Gastrocnemius medialis (tissue), 4 donors: Measurements from ENCODE around the gene CARM1.

Experiments
- POLR2A ChIP-seq, 2 donors: fragments of 450-650 bp; IDR thresholded peaks; one replicate each; pipeline ENCODE4 v1.6.1; 2017; ENCODE audit warnings: antibody characterized with exemption in 2 of 2, mild to moderate bottlenecking in 2 of 2, moderate library complexity in 2 of 2
- TF ChIP-seq, protein P1 (sequence below), 5 experiments: fragments of 450-650 bp in 3 of 5; fragments of 200-600 bp in 2 of 5; sonication (generic) in 2 of 5; IDR thresholded peaks in 4 of 5; conservative IDR thresholded peaks in 1 of 5; 1 replicate in 4 of 5; 2 replicates in 1 of 5; pipeline ENCODE4 v1.5.1; 2016 to 2019; ENCODE audit warnings: antibody characterized with exemption in 5 of 5, mild to moderate bottlenecking in 3 of 5, moderate library complexity in 3 of 5

DNA sequence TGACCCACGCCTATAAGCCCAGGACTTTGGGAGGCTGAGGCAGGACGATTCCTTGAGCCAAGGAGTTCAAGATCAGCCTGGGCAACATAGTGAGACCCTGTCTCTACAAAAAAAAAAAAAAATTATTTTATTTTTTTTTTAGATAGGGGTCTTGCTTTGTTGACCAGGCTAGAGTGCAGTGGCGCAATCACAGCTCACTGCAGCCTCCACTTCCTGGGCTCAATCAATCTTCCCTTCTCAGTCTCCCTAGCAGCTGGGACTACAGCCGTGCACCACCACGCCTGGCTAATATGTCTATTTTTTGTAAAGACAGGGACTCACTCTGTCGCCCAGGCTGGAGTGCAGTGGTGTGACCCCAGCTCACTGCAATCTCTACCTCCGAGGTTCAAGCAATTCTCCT is 18.4 kb upstream of the CARM1 start:
- TF ChIP-seq, protein P1, sequence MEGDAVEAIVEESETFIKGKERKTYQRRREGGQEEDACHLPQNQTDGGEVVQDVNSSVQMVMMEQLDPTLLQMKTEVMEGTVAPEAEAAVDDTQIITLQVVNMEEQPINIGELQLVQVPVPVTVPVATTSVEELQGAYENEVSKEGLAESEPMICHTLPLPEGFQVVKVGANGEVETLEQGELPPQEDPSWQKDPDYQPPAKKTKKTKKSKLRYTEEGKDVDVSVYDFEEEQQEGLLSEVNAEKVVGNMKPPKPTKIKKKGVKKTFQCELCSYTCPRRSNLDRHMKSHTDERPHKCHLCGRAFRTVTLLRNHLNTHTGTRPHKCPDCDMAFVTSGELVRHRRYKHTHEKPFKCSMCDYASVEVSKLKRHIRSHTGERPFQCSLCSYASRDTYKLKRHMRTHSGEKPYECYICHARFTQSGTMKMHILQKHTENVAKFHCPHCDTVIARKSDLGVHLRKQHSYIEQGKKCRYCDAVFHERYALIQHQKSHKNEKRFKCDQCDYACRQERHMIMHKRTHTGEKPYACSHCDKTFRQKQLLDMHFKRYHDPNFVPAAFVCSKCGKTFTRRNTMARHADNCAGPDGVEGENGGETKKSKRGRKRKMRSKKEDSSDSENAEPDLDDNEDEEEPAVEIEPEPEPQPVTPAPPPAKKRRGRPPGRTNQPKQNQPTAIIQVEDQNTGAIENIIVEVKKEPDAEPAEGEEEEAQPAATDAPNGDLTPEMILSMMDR (IDR thresholded peaks at IDR 0.05 in 4 of 5, conservative IDR thresholded peaks at IDR 0.05 in 1 of 5): no peak
- TF ChIP-seq POLR2A (IDR thresholded peaks at IDR 0.05): no peak
